Breast epithelium (tissue), 4 donors: ENCODE data around the gene CA10. TPM values are rescaled to one million over a fixed set of nuclear protein-coding genes. Genes with fewer than 3 reads are reported as not detected.

Experiments
- DNase-seq, 2 donors: peaks; one replicate each; pipeline ENCODE4 v3.0.0-alpha.2; 2019; ENCODE audit warnings: low spot score in 2 of 2
- H3K27ac ChIP-seq, 2 donors: fragments of 200-600 bp; sonication (generic) in 1 of 2; one replicate each; pipeline ENCODE4 v1.5.1; 2016 to 2019; ENCODE audit warnings: mild to moderate bottlenecking in 1 of 2
- H3K27me3 ChIP-seq, 2 donors: fragments of 200-600 bp; sonication (generic) in 1 of 2; one replicate each; pipeline versions ENCODE4 v1.5.1 to v1.6.0; 2017 to 2019; ENCODE audit warnings: control low read depth in 1 of 2, mild to moderate bottlenecking in 1 of 2
- H3K36me3 ChIP-seq: fragments of 200-600 bp; one replicate; pipeline ENCODE4 v1.5.1; 2019
- H3K4me1 ChIP-seq, 2 donors: fragments of 200-600 bp; sonication (generic); one replicate each; pipeline ENCODE4 v1.5.1; 2016 to 2019; ENCODE audit warnings: control low read depth in 1 of 2
- H3K4me3 ChIP-seq, 3 donors: fragments of 200-600 bp; sonication (generic); 1 replicate in 2 of 3; 2 replicates in 1 of 3; pipeline ENCODE4 v1.5.1; 2016 to 2019; ENCODE audit warnings: mild to moderate bottlenecking in 3 of 3, moderate library complexity in 2 of 3
- H3K9me3 ChIP-seq, 2 donors: fragments of 200-600 bp; sonication (generic) in 1 of 2; one replicate each; pipeline ENCODE4 v1.5.1; 2016 to 2019; ENCODE audit warnings: control low read depth in 1 of 2
- POLR2A ChIP-seq: fragments of 450-650 bp; IDR thresholded peaks from one replicate; pipeline ENCODE4 v1.6.1; 2016; ENCODE audit warnings: antibody characterized with exemption, mild to moderate bottlenecking, moderate library complexity
- POLR2AphosphoS5 ChIP-seq, 3 donors: sonication (generic); formaldehyde crosslinking; IDR thresholded peaks; one replicate each; pipeline ENCODE4 v1.6.1; 2017; ENCODE audit warnings: antibody characterized with exemption in 3 of 3
- intact Hi-C: fragments of 100-400 bp; cut with DNase I; formaldehyde crosslinking; loops from one replicate; pipeline ENCODE4 v1.15.1; 2023; ENCODE audit warnings: low total_unique reads
- total RNA-seq, 3 donors: library from RNA; depleted of rRNA; stranded (reverse); fragments of >200 nt; gene quantifications; one replicate each; pipeline ENCODE4 v1.1.0, GENCODE V29; 2016
- TF ChIP-seq, protein P1 (sequence below), 3 donors: fragments of 450-650 bp; IDR thresholded peaks; one replicate each; pipeline ENCODE4 v1.5.1; 2016 to 2017; ENCODE audit warnings: antibody characterized with exemption in 3 of 3, mild to moderate bottlenecking in 3 of 3, moderate library complexity in 3 of 3

The CA10 gene
- total RNA-seq, 3 donors from 2014 or later = not detected

DNA sequence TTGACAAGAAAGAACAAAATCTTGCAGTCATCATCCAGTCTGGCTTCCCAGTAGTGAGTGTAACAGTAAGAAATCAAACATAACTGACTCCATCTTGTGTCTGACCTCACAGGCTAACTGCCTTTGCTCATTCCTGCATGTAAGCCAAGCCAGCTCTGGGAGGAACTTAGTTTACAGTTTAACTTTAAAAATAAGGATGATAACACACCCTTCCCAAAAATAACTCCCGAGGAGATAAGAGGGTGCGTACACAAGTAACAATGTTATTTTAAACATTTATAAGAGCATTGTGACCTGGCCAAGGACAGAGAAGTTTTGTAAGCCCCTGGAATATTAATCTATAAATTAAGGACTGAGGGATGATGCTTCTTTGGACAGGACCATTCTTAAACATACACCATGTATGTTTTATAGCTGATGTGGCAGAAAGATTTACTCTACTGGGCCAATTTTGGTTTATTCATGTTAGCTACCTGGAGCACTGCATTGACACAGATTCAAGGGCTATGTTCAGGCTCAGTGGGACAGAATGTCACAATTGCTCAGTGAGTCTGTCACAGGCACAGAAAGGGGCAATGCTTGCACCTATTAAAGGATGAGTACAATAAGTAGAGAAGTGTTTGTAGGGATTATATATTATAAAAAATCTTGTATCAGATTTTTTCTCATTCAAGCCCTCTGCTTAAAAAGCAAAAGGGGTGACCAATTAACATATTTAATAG lies 554.1 kb downstream of the CA10 start:
- H3K36me3 ChIP-seq = no peaks in the 10 kb centered on the region
- DNase-seq = no peak
- no peaks in the 10 kb centered on the region for H3K4me1 ChIP-seq
- TF ChIP-seq POLR2A (no peak), POLR2AphosphoS5 (IDR thresholded peaks at IDR 0.05) (no peak)
- TF ChIP-seq, protein P1, sequence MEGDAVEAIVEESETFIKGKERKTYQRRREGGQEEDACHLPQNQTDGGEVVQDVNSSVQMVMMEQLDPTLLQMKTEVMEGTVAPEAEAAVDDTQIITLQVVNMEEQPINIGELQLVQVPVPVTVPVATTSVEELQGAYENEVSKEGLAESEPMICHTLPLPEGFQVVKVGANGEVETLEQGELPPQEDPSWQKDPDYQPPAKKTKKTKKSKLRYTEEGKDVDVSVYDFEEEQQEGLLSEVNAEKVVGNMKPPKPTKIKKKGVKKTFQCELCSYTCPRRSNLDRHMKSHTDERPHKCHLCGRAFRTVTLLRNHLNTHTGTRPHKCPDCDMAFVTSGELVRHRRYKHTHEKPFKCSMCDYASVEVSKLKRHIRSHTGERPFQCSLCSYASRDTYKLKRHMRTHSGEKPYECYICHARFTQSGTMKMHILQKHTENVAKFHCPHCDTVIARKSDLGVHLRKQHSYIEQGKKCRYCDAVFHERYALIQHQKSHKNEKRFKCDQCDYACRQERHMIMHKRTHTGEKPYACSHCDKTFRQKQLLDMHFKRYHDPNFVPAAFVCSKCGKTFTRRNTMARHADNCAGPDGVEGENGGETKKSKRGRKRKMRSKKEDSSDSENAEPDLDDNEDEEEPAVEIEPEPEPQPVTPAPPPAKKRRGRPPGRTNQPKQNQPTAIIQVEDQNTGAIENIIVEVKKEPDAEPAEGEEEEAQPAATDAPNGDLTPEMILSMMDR (IDR thresholded peaks at IDR 0.05) = no peak
- H3K27ac ChIP-seq = no peak overlapping the region
- H3K27me3 ChIP-seq = no peaks in the 10 kb centered on the region
- no peak overlapping the region for H3K4me3 ChIP-seq
- no peaks in the 10 kb centered on the region for H3K9me3 ChIP-seq
- intact Hi-C loops = no loop called here

DNA sequence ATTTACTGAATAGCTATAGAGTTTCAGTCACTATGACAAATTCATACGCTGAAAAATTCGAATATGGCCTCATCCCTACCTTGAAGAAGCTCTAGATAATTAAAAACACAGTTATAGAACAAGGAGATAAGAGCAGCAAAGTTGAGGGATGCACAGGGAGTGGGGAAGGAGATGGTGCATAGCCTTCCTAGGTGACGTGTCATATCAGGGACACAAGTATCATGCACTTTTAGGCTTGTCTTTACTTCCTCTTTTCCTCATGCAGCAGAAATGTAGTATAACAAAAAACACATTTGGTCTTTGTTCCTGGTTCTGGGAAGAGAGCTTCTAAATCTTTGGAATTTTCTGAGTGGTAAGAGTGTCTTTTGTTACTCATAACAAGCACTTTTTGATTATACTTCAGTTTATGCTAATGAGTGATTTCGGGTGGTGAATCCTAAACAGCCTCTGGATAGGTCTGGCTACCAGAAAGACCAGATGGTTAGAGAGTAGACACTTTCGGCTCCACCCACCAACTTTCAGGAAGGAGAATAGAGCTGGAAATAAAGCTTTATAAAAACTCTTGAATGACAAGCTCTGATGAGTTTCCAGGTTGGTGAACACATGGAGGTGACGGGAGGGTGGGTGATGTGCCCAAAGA lies 556.8 kb downstream of the CA10 start:
- H3K27me3 ChIP-seq = no peaks in the 10 kb centered on the region
- no peak overlapping the region for H3K27ac ChIP-seq
- TF ChIP-seq, protein P1 (IDR thresholded peaks at IDR 0.05) = no peak
- TF ChIP-seq POLR2A (no peak), POLR2AphosphoS5 (IDR thresholded peaks at IDR 0.05) (no peak)
- no peak for DNase-seq
- no peak overlapping the region for H3K4me3 ChIP-seq
- no peaks in the 10 kb centered on the region for H3K4me1 ChIP-seq
- no peaks in the 10 kb centered on the region for H3K36me3 ChIP-seq
- intact Hi-C loops = no loop called here
- no peaks in the 10 kb centered on the region for H3K9me3 ChIP-seq

GRCh38 chr17:51598824-51599223 lies 559.7 kb downstream of the CA10 start:
- TF ChIP-seq, protein P1 (IDR thresholded peaks at IDR 0.05) = no peak
- no peak for TF ChIP-seq POLR2A
- no peak for TF ChIP-seq POLR2AphosphoS5 (IDR thresholded peaks at IDR 0.05)
- H3K27ac ChIP-seq = no peak overlapping the region
- no peaks in the 10 kb centered on the region for H3K4me1 ChIP-seq
- H3K36me3 ChIP-seq = no peaks in the 10 kb centered on the region
- H3K4me3 ChIP-seq = no peak overlapping the region
- DNase-seq = no peak
- no peaks in the 10 kb centered on the region for H3K27me3 ChIP-seq
- intact Hi-C loops = no loop called here
- no peaks in the 10 kb centered on the region for H3K9me3 ChIP-seq

DNA sequence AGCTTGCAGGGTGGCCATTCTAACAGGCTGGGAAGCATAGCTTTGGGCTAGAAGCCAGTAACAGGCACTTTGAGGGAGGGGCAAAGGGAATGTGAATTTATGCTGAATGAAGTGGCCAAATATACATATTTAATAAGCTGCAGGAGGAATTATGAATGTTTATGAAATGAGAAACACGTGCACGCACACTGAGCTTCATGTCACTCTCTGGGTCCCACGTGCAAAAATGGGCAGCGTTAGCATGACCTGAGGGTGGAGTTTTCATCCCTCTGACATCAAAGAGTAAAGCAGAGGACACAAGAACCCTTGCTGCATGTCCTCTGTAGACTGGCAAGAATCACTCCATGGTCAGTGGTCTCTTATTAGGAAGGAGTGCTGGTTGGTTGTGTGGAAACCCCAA lies 561.2 kb downstream of the CA10 start:
- DNase-seq = no peak
- intact Hi-C loops = no loop called here
- H3K27me3 ChIP-seq = no peaks in the 10 kb centered on the region
- TF ChIP-seq POLR2AphosphoS5 (IDR thresholded peaks at IDR 0.05) (no peak), POLR2A (no peak)
- TF ChIP-seq, protein P1 (IDR thresholded peaks at IDR 0.05) = no peak
- no peaks in the 10 kb centered on the region for H3K36me3 ChIP-seq
- H3K27ac ChIP-seq = no peak overlapping the region
- H3K9me3 ChIP-seq = no peaks in the 10 kb centered on the region
- H3K4me1 ChIP-seq = no peaks in the 10 kb centered on the region
- H3K4me3 ChIP-seq = no peak overlapping the region

- intact Hi-C loops = no loop called here
Observed at GRCh38 chr17:51595826-51596398, 562.6 kb downstream of the CA10 start.

More at GRCh38 chr17:51595826-51596398, 562.6 kb downstream of the CA10 start:
- no peak for DNase-seq
- Histone ChIP-seq H3K4me1 (no peaks in the 10 kb centered on the region), H3K36me3 (no peaks in the 10 kb centered on the region), H3K27me3 (no peaks in the 10 kb centered on the region), H3K27ac (no peak overlapping the region), H3K4me3 (no peak overlapping the region), H3K9me3 (no peaks in the 10 kb centered on the region)
- TF ChIP-seq POLR2AphosphoS5 (IDR thresholded peaks at IDR 0.05) = no peak
- TF ChIP-seq POLR2A = no peak
- TF ChIP-seq, protein P1 (IDR thresholded peaks at IDR 0.05) = no peak
